GM12891 (cell line): Measurements from ENCODE around the gene MND1.

Experiments used
- POLR2A ChIP-seq: IDR thresholded peaks from 2 replicates; pipeline ENCODE4 v1.6.1; 2011; ENCODE audit warnings: low read depth, low read length, control low read depth
- POLR2AphosphoS5 ChIP-seq: IDR thresholded peaks from 2 replicates; pipeline ENCODE4 v1.6.1; 2011; ENCODE audit warnings: low read depth, low read length, control low read depth
- SPI1 ChIP-seq: IDR thresholded peaks from 2 replicates; pipeline ENCODE4 v1.6.1; 2011; ENCODE audit warnings: low read depth, low read length, control low read depth
- TAF1 ChIP-seq: IDR thresholded peaks from 2 replicates; pipeline ENCODE4 v1.6.1; 2011; ENCODE audit warnings: low read depth, low read length, control low read depth

DNA sequence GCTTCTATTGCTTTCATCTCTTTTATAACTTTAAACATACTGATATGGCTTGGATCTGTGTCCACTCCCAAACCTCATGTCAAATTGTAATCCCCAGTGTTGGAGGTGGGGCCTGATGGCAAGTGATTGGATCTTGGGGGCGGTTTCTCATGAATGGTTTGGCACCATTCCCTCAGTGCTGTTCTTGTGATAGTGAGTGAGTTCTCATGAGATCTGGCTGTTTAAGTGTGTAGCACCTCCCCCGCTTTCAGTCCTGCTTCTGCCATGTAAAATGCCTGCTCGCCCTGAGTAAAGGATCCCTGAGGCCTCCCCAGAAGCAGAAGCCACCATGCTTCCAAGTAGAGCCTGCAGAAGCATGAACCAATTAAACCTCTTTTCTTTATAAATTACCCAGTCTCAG lies 17.7 kb downstream of the MND1 start:
- TF ChIP-seq POLR2AphosphoS5 = no peak
- no peak for TF ChIP-seq POLR2A
- TF ChIP-seq TAF1 = no peak
- no peak for TF ChIP-seq SPI1
